ENCODE data around the gene AK4.
A peak's percentile ranks its signal among the peaks of the same experiment; 100 is the strongest.
"Not testable (repeated sequence)": the region's sequence is repeated elsewhere in the genome, so short reads cannot be mapped to it uniquely, and the experiment has no call there.

AK4 gene

GRCh38 chr1:65150583-65151263 lies 2.7 kb downstream of the AK4 start:
- peak; percentile 12 for DNase-seq (ENCODE audit: low spot score)

- no peak for DNase-seq (ENCODE audit: low spot score)
These were observed 3.6 kb downstream of the AK4 start for GRCh38 chr1:65151641-65152040.

- DNase-seq (ENCODE audit: low spot score): no peak
These were observed 5.6 kb downstream of the AK4 start for GRCh38 chr1:65153635-65154034.

- DNase-seq (ENCODE audit: low spot score): no peak
These were observed 9.0 kb downstream of the AK4 start for GRCh38 chr1:65156910-65157545.

GRCh38 chr1:65157546-65157941 lies 9.5 kb downstream of the AK4 start:
- DNase-seq (ENCODE audit: low spot score): no peak

GRCh38 chr1:65159291-65159688 lies 11.3 kb downstream of the AK4 start:
- not testable (repeated sequence) for DNase-seq (ENCODE audit: low spot score)

- no peak for DNase-seq (ENCODE audit: low spot score)
These were observed 12.0 kb downstream of the AK4 start for GRCh38 chr1:65159801-65160523.

- no peak for DNase-seq (ENCODE audit: low spot score)
These were observed 15.3 kb downstream of the AK4 start for GRCh38 chr1:65163201-65163805.

GRCh38 chr1:65164101-65164500 lies 16.1 kb downstream of the AK4 start:
- not testable (repeated sequence) for DNase-seq (ENCODE audit: low spot score)

GRCh38 chr1:65164633-65165032 lies 16.6 kb downstream of the AK4 start:
- DNase-seq (ENCODE audit: low spot score): no peak

GRCh38 chr1:65165269-65165993 lies 17.4 kb downstream of the AK4 start:
- peak; percentile 17 for DNase-seq (ENCODE audit: low spot score)

- no peak for DNase-seq (ENCODE audit: low spot score)
These were observed 18.7 kb downstream of the AK4 start for GRCh38 chr1:65166572-65167305.

- peak; percentile 13 for DNase-seq (ENCODE audit: low spot score)
These were observed 19.7 kb downstream of the AK4 start for GRCh38 chr1:65167586-65168242.

- no peak for DNase-seq (ENCODE audit: low spot score)
These were observed 20.9 kb downstream of the AK4 start for GRCh38 chr1:65168867-65169266.

- DNase-seq (ENCODE audit: low spot score): peak; percentile 50
These were observed 22.6 kb downstream of the AK4 start for GRCh38 chr1:65170511-65171142.

GRCh38 chr1:65172936-65173690 lies 25.1 kb downstream of the AK4 start:
- no peak for DNase-seq (ENCODE audit: low spot score)

- DNase-seq (ENCODE audit: low spot score): peak; percentile 66
These were observed 26.6 kb downstream of the AK4 start for GRCh38 chr1:65174585-65174984.

GRCh38 chr1:65175171-65176055 lies 27.4 kb downstream of the AK4 start:
- DNase-seq (ENCODE audit: low spot score): peak; percentile 59

- DNase-seq (ENCODE audit: low spot score): no peak
These were observed 28.1 kb downstream of the AK4 start for GRCh38 chr1:65176056-65176450.

All from Ammon's horn (tissue), 1 donor.